ENCODE measurements around the gene PHYHD1. TPM values are rescaled to one million over a fixed set of nuclear protein-coding genes. Genes with fewer than 3 reads are reported as not detected.
A peak's percentile ranks its signal among the peaks of the same experiment; 100 is the strongest.
"Not testable (repeated sequence)": the region's sequence is repeated elsewhere in the genome, so short reads cannot be mapped to it uniquely, and the experiment has no call there.

The PHYHD1 gene
- polyA plus RNA-seq, 1 donor, result 63.9 TPM

DNA sequence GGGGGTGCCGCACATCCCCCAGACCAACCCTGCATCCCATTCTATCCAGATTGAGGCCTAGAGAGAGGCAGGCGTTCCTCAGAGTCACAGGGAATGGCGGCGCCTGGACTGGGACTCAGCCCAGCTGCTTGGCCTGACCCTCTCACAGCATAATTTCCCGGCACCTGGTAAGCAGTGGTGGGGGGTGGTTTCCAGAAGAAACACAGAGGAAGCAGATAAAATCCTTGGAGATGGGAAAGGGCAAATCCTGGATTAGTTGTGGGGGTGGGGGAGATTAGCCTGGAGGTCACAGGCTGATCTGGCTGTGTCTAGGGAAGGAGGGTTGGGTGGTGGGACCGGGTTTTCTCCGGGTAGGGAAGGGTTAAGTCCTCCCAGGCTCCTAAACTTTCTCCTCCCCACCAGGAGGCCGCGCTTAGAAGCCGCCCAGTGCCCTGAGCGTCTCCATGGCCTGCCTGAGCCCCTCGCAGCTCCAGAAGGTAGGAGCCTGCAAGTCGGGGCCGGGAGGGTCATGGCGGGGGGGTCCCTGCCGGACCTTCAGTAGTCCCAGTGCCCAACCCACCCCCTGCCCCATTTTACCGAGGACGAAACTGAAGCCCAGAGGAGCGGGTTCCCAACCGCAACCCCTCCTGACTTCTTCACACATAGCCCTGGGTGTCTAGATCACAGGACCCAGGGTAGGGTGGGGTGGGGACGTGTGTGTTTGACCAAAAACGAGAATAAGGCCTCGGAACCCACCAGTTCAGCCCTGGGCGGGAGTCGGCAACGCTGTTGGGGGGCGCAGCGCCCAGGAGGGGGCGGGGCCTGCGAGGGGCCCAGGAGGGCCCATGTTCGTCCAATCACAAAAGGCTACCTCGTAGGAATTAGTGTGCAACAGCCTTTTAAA is 1.3 kb downstream of the PHYHD1 start:
- DNase-seq, result peak; percentile 78

DNA sequence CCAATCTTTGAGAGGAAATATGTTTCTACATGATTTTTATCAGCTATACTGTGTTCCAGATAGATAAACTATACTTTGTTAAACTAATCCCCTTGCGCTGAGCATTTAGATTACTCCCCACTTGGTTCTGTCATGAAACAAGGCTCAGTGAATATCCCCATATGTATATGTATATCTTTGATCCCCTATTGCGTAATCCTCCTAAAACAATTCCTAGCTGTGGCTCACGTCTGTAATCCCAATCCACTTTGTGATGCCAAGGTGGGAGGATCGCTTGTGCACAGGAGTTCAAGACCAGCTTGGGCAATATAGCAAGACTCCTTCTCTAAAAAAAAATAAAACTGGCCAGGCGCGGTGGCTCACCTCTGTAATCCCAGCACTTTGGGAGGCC is 2.7 kb downstream of the PHYHD1 start:
- DNase-seq, result no peak

DNA sequence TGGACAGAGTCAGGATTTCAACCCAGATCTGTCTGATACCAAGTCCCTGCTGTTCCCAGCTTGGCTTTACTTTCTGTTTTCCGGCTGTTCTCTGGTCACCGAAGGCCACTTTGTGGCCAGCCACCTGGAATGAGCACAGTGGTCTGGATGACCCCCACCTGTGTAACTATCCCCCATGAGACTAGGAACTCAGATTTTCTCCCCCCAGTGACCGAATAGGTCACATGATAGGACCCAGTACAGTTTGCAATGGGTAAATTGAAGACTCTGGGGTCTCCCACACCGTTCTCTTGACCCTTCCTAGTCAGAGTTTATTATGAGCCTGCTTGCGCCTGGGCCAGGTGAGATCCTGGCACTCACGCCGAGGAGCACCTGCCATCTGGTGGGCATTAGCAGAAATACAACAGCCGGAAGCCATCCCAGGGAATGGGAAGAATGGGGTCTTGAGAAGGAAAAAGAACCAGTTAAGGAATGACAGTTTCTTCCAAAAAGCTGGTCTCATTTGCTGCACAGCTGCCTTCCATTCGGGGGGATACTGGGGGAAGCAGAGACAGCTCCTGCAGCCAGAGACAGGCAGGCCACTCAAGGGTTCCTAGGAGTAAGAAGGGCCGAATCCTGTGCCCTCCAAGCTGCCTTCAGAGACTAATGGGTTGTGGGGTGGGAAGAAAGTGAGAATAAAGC is 7.1 kb downstream of the PHYHD1 start:
- DNase-seq, result peak; percentile 46

DNA sequence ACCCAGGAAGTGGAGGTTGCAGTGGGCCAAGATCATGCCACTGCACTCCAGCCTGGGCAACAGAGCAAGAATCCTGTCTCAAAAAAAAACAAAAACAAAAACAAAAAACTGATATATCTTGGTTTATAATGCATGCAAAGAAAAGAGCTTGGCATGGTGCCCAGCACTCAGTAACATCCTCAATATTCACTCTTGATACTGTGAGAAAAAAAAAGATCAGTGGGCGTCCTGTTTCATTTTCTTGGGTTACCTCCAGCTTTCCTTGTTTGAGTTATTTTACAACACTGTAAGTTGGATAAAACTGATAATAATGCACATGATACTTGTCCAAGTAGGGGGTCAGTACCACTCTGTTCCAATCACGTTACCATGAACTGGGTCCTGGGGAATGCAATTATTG is 7.8 kb downstream of the PHYHD1 start:
- no peak for DNase-seq

DNA sequence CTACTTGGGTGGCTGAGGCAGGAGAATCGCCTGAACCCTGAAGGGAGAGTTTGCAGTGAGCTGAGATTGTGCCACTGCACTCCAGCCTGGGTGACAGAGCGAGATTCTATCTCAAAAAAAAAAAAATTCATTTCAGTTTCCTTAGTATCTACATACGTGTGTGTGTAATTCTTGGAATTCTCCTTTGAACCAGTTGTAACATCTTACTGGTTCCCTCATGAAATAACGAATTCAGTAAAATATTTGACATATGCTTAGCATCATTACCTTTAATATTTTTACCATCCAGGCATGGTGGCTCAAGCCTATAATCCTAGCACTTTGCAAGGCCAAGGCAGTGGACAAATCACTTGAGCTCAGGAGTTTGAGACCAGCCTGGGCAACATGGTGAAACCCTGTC is 8.8 kb downstream of the PHYHD1 start:
- DNase-seq, result no peak

DNA sequence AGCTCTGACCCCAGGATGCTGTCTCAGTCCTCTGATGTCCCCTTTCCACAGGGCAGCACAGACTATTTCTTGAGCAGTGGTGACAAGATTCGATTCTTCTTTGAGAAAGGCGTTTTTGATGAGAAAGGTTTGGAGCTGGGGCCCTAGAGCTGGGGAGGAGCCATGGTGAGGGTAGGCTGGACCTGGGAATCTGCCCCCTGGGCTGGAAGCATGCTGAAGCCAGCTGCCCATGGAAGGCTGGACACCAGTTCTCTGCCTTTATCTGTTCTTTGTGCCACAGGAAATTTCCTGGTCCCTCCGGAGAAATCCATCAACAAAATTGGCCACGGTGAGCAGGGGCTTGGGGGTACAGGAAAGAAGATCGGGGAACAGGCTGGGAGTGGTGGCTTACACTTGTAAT is 12.9 kb downstream of the PHYHD1 start:
- no peak for DNase-seq

DNA sequence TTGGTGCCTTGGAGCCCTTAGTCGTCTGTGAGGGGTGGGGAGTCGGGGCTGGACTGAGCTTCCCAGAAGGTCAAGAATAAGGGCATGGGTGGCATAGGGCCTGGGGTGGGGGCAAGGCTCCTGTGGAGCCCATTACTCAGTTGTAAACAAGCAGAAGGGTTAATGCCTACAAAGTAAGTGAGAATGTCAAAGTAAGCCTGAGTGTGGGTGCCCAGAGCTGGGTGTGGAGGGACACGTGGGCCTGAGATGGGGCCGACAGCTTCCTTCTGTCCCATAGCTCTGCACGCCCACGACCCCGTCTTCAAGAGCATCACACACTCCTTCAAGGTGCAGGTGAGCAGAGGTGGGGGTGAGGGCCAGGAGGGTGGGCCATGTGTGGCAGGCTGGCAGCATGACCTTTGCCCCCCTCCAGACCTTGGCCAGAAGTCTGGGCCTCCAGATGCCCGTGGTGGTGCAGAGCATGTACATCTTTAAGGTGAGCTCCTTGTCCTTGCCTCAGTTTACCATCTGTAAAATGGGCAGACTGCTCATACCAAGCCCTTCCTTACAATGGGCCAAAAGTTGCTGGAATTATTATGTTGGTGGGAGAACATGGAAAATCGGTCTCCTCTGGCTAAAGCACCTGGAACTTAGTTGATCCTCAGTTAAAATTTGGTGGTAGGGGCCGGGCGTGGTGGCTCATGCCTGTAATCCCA is 15.5 kb downstream of the PHYHD1 start:
- DNase-seq, result no peak

DNA sequence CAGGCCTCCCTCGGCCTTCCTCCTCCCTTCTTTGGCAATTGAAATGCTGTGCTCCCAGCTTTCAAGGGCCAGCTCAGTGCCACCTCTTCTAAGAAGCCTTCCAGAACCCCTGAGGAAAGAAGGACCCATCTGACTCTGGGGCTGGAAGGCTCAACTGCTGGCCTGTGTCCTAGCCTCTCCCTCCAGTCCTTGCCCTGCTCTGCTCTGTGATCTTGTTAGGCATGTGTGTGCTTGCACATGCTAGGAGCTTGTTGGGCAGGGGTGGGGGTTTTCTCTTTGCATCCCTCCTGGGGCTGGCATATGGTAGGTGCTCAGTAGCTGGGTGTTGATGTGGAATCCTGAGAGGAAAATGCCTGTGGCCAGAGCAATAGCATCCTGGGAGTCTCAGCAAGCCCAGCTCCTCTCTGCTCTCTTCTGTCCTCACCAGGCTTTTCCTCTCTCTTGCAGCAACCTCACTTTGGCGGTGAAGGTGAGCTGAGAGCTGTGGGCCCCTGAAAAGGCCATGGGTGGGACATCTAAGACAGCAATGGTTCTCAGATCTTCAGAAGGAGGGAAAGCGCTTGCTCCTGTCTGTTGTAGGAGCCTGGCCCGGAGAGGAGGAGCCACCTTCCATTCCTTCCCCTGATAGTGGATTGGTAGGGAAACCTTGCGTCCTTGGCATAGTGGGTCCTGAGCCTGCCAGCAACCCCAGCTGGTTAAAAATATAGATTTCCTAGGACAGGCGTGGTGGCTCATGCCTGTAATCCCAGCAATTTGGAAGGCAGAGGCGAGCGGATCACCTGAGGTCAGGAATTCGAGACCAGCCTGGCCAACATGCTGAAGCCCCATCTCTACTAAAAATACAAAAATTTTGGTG is 16.8 kb downstream of the PHYHD1 start:
- DNase-seq, result no peak

DNA sequence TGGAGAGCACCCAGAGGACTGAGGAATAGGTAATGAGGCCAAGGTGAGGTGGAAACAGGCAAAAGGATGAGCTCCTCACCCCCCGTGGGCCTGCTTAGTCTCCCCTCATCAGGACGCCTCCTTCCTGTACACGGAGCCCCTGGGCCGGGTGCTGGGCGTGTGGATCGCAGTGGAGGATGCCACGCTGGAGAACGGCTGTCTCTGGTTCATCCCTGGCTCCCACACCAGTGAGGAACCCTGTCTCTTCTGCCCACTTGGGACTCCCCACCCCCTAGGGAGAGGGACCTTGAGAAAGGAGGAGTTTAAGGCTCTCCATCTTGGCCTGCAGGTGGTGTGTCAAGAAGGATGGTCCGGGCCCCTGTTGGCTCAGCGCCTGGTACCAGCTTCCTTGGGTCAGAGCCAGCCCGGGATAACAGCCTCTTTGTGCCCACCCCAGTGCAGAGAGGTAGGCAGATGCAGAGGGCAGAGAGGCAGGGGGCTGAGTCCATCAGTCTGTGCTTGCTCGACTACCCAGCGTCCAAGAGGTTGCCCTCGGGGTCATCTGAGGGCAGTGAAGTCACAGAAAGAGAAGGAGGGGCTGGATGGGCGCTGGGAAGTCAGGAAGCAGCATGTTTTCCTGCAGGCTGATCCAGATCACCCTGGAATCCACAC is 19.6 kb downstream of the PHYHD1 start:
- no peak for DNase-seq

DNA sequence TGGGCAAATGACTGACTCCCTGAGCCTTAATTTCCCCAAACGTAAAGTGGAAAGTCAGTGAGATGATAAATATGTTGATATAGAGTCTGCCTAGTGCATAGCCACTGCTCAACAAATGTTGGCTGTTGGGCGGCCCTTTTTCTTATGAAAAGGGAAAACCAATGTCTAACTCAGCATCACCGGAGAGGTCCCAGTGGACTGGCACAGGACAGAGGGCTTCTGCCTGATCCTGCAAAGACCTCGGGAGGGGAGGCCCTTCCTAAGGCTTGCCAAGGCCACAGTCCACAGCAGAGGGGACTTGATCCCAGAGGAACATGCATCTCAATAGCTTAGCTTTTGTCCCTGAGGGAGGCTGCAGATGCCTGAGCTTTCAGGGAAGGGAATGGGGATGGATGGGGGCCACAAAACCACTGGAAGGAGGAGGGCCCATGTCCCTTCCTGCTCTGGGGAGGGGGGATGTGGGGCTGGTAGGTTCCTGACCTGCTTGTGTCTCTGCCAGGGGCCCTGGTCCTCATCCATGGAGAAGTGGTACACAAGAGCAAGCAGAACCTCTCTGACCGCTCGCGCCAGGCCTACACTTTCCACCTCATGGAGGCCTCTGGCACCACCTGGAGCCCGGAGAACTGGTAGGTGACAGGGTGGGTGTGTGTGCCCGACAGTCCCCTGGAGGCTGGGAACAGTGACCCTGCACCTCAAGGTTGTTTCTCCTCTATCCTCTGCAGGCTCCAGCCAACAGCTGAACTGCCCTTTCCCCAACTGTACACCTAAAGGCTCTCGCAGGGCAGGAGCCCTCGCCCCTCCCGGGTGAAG is 20.4 kb downstream of the PHYHD1 start:
- DNase-seq, result no peak

DNA sequence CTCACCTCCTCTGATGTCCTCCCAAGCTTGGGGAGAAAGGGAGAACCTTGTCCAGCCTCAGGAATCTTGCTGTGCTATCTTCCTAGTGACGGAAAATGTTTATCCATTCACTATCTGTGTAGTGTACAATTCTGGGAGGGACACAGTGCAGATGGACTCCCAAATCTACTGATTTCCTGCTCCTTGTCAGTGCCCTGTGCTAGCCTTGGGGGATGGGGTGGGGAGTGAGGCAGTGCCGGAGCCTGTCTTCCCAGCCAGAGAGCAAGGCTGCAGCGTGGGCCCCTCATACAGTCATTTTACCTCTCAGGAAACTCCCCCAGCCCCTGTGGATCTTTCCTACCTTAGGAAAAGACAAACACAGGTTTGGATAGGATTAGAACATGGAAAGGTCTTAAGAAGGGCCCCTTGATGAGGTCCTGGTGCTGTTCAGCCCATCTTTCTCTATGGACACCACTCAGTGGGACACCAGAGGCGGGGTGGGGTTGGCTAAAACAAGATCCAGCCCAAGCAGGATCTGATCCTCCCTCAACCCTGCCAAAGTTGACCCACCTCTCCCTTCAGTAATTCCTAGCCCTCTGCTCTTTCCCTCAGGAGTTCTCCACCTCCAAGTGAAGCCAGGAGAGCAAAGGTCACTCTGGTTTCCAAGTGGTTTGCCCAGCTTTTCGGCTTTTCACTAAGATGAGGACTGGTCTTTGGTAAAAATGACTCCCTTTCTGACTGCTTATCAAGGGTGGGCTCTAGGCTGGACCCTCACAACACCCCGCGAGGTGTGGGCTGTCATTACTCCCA is 23.2 kb downstream of the PHYHD1 start:
- no peak for DNase-seq

DNA sequence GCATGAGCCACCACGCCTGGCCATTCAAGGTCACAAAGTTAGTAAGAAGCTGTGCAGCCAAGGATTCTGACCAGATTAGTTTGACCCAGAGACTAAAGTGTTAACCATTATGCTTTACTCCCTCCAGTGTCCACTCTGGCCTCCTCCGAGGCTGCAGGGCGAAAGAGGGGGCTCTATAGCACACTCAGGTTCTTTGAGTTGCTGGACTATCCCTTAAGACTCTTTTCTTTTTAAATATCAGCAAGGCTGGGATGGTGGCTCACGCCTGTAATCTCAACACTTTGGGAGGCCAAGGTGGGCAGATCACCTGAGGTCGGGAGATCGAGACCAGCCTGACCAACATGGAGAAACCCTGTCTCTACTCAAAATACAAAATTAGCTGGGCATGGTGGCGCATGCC is 24.2 kb downstream of the PHYHD1 start:
- DNase-seq, result not testable (repeated sequence)

DNA sequence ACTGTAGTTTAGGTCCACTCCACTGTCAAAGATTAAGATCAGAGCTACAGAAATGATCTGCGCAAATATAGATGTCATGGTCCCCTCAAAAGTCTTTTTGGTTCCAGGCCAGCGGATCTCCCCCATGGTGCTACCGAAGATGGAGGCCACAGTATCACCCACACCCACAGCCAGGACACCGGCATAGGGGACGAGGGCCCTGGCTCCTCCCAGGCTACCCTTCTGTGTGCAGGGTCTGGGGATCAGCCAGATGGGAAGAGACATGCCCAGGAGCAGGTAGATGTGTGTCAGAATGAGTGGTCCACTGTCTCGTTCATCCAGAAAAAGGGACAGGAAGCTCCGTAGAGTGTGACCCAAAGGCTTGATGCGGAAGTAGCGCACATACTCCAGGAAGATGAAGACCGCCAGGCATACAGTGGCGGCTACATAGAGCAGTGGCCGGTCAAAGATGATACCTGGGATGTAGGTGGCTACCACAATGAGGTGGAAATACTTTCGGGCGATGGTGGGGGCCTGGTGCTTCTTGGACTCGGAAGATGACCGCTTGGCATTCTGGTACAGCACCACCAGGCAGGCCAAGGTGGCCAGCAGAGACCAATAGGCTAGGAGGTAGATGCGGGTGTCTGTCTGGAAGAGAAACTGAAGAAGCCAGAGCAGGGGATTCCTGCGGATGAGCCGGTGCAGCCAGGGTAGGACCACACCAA is 25.2 kb downstream of the PHYHD1 start:
- no peak for DNase-seq

DNA sequence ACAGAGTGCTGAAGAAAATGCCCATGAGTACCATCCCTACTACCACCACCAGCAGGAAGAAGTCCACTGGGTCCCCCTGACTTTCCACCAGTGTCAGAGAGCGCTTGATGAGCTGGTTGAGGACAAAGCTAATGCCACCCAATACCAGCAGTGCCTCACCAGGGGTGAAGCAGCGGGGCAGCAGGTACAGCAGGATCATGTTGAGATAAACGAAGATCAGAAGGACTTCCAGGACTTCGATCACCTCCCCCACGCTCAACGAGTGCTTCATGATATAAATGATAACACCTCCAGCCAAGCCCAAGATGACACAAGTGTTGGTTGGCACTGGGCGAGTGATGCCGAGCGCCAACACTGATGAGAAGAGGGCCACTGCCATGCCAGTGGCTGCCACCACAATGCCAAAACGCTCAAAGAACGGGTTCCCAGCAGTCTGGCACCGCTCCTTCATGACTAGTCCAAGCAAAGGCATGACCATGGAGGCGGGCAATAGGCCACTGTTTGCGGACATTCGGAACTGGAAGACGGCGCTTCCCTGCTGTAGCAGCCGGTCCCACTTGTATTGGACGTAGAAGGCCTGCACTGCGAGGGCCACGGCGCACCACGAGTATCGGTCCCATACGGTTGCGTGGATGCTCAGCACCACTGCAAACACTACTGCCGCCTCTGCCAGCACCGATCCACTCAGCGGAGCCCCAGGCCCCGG is 25.9 kb downstream of the PHYHD1 start:
- DNase-seq, result peak; percentile 1

DNA sequence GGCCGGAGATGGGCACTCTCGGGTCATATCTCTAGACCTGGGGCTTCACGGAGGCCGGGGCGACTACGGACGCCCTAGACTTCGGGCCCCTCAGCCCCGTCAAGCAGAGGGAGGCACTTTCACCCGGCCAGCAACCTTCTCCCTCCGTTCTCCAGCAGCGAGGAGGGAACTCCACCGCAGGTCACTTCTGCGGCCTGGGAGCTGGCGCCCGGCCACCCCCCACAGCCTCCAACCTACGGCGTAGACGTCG is 26.4 kb downstream of the PHYHD1 start:
- DNase-seq, result no peak

DNA sequence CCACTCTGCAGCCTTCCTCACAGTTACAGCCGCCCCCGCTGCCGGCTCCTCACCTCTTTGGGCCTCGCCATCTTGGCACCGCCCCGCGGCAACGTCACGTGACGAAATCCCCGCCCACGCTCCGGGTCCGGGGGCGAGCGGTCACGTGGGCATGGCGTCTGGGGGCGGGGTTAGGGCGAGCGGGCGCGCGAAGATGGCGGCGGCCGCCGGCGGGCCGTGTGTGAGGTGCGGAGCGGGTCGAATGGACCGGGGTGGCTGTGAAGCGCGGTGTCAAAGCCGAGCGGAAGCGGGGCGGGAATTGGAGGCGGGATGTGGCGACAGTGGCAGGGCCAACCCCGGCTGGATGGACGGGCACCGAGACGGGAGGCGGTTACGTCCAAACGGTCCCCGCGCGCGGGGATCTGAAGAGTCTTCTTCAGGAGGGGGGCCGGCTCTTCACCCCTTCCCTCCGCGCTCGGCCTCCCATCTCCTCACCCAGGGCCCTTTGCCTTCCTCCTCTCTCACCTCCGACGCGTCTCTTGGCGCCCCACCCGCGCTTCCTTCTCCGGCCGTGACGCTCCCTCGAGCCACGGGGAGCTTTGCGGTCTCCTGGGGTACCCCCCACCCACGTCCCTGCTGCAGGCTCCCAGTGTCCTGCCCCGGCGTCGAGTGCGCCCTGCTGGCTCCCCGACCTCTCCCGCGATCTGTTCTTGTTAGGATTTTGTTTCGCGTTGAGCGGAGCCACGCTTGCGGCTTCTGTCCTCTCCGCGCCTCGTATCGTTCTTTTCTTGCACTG is 26.9 kb downstream of the PHYHD1 start, which contains the start of the genes DOLK and NUP188:
Gene DOLK (minus strand): TSS at position 77 of the 775 bp plus-strand sequence. CDS start 300 bp downstream, outside the sequence.
Gene NUP188 (plus strand): TSS at position 173 of the 775 bp plus-strand sequence. CDS start 21 bp downstream, at position 194.
- DNase-seq, result peak; percentile 92

DNA sequence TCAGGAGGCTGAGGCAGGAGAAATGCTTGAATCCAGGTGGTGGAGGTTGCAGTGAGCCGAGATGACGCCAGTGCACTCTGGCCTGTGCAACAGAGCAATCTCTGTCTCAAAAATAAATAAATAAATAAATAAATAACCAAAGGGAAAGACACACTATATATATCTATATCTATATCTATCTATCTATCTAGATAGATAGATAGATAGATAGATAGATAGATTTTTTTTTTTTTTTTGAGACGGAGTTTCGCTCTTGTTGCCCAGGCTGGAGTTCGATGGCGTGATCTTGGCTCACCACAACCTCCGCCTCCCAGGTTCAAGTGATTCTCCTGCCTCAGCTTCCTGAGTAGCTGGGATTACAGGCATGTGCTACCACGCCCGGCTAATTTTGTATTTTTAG is 40.6 kb downstream of the PHYHD1 start:
- DNase-seq, result not testable (repeated sequence)

DNA sequence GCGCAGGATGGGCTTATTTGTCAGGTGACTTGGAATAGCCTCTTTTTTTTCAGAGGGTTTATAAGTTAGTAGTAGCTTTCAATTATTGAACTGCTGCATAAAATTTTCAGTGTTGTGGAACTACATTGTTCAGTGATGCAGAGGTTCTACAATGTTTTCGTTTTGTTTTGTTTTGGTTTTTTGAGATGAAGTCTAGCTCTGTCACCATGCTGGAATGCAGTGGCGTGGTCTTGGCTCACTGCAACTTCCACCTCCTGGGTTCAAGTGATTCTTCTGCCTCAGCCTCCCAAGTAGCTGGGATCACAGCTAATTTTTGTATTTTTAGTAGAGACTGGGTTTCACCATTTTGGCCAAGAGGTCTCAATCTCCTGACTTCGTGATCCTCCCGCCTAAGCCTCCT is 48.7 kb downstream of the PHYHD1 start:
- DNase-seq, result no peak

All from left kidney (tissue), 2 donors.